ENCODE data around the gene HES2. TPM values are rescaled to one million over a fixed set of nuclear protein-coding genes. Genes with fewer than 3 reads are reported as not detected.
"Not testable (repeated sequence)": the region's sequence is repeated elsewhere in the genome, so short reads cannot be mapped to it uniquely, and the experiment has no call there.

HES2 gene
- total RNA-seq, 1 experiment from 2014 or later, result 1.6 TPM

- no peak for DNase-seq (ENCODE audit: low spot score)
- in situ Hi-C loops (cut with HindIII; ENCODE audit: low sequenced_read_pairs), result no loop called here
Measured at GRCh38 chr1:6397844-6398441, 21.8 kb downstream of the HES2 start.

DNA sequence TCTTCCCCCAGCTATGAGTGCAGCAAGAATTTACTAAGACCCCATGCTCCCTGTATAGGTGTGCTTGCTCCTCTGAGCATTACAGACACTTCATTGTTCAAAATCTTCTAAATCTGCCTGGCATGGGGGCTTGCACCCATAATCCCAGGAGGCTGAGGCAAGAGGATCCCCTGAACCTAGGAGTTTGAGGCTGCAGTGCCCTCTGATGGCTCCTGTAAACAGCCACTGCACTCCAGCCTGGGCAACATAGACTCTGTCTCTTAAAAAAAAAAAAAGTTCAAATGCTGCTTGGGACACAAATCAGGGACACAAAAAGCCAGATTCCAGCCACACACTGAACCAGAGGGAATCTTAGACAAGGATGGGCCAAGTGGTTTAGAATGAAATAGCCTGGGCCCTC is 22.7 kb downstream of the HES2 start:
- in situ Hi-C loops (cut with HindIII; ENCODE audit: low sequenced_read_pairs), result no loop called here
- DNase-seq (ENCODE audit: low spot score), result no peak

DNA sequence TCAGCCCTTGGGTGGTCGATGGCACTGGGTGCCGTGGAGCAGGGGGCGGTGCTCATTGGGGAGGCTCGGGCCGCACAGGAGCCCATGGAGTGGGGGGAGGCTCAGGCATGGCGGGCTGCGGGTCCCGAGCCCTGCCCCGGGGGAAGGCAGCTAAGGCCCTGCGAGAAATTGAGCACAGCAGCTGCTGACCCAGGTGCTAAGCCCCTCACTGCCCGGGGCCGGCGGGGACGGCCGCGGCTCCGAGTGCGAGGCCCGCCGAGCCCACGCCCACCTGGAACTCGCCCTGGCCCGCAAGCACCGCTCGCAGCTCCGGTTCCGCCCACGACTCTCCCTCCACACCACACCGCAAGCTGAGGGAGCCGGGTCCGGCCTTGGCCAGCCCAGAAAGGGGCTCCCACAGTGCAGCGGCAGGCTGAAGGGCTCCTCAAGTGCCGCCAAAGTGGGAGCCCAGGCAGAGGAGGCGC is 23.9 kb downstream of the HES2 start:
- in situ Hi-C loops (cut with HindIII; ENCODE audit: low sequenced_read_pairs); DNase-seq (ENCODE audit: low spot score): not testable (repeated sequence)

DNA sequence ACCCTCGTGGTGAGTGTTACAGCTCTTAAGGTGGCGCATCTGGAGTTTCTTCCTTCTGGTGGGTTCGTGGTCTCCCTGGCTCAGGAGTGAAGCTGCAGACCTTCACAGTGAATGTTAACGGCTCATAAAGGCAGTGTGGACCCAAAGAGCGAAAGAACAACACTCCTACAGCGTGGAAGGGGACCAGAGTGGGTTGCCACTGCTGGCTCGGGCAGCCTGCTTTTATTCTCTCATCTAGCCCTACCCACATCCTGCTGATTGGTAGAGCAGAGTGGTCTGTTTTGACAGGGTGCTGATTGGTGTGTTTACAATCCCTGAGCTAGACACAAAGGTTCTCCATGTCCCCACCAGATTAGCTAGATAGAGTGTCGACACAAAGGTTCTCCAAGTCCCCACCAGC is 24.6 kb downstream of the HES2 start:
- in situ Hi-C loops (cut with HindIII; ENCODE audit: low sequenced_read_pairs), result not testable (repeated sequence)

GRCh38 chr1:6393400-6394187 is 26.1 kb downstream of the HES2 start, which contains the start of gene ACOT7:
Gene ACOT7, minus strand, starts transcription at chr1:6393767. Its CDS starts 368 bp downstream, at chr1:6393399.
- DNase-seq (ENCODE audit: low spot score), result peak; percentile 91
- in situ Hi-C loops (cut with HindIII; ENCODE audit: low sequenced_read_pairs), result no loop called here

More for the DNA sequence above, 24.6 kb downstream of the HES2 start:
- DNase-seq (ENCODE audit: low spot score), result not testable (repeated sequence)

DNA sequence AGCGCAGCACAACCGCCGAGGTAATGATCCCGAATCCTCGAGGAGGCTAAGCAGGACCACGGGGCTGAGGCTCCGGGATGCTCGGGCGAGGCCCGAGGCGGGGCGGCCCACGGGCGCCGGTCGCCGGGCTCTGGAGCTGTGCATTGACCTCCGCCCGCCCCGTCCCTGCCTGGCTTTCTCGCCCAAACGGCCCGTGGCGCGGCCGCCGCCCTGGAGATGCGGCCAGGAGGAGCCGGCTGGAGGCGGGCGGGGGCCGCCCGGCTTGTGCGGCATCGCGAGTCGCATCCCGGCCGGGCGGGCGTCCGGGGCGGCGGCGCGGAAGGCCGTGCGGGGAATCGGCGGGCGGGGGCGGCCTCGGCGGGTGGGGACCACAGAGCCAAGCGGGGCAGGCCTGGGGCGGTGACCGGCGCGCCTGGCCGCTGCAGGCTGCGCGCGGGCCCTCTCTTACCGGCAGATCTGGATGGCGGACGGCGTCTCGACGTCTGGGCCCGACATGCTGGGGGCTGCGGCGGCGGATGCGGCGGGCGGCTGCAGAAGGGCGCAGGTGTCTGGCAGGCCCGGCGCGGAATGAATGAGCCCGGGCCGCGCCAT is 26.8 kb downstream of the HES2 start:
- no peak for DNase-seq (ENCODE audit: low spot score)
- in situ Hi-C loops (cut with HindIII; ENCODE audit: low sequenced_read_pairs), result no loop called here

- in situ Hi-C loops (cut with HindIII; ENCODE audit: low sequenced_read_pairs), result no loop called here
- DNase-seq (ENCODE audit: low spot score), result peak; percentile 55
Measured at GRCh38 chr1:6391951-6392808, 27.5 kb downstream of the HES2 start.

DNA sequence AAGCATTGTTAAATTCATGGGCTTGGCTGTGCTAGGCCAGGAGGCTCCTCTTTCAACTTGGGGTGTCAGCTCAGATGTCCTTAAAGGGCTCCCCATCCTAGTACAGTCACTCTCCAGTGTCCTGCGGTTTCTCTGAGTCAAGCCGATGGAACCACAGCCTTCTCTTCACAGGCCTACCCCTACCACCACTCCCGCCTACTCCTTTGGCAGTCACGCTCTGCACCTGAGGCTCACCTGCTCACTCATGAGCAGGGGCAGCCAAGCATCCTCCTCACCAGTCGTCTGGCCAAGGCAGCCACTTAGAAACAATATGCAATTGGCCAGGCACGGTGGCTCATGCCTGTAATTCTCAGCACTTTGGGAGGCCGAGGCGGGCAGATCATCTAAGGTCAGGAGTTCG is 29.7 kb downstream of the HES2 start:
- no peak for DNase-seq (ENCODE audit: low spot score)
- in situ Hi-C loops (cut with HindIII; ENCODE audit: low sequenced_read_pairs), result no loop called here

DNA sequence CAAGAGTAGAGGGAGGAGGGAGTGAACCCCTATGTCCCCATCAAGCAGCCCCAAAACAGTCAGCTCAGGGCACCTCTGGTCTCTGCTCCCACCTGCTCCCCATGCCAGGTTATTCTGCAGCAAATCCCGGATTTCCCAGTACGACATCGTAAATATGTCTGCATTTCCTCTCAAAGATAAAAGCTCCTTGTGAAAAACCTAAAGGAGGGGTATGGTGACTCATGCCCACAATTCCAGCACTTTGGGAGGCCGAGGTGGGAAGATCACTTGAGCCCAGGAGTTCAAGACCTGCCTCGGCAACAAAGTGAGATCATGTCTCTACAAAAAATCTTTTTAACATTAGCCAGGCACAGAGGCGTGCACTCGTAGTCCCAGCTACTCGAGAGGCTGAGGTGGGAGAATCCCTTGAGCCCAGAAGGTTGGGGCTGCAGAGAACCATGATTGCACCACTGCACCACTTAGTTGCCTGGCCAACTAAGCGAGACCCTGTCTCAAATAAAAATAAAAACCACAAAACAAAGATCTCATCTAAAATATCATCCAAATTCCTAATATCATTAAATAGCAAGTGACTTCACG is 33.3 kb downstream of the HES2 start:
- no peak for DNase-seq (ENCODE audit: low spot score)
- in situ Hi-C loops (cut with HindIII; ENCODE audit: low sequenced_read_pairs), result no loop called here

- DNase-seq (ENCODE audit: low spot score), result peak; percentile 71
- in situ Hi-C loops (cut with HindIII; ENCODE audit: low sequenced_read_pairs), result no loop called here
Measured at GRCh38 chr1:6385488-6386191, 34.1 kb downstream of the HES2 start.

DNA sequence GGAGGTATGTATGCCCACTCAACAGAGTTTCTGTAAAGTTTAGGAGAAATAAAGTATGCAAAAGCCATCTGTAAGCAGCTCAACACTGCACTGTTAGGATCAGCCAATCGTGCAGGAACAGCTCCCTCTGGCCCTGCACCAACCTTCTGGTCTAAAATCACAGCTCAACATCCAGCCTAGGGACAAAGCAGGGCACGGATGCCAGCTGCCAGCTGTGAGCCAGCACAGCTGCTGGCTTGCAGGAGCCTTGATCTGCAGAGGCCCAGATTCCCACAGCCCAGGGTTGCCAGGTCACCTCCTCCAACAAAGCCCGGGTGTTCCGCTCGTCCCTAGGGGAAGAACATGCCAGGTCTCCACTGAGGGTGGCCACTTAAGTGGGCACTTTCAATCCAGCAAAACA is 34.8 kb downstream of the HES2 start:
- DNase-seq (ENCODE audit: low spot score), result peak; percentile 13
- in situ Hi-C loops (cut with HindIII; ENCODE audit: low sequenced_read_pairs), result no loop called here

DNA sequence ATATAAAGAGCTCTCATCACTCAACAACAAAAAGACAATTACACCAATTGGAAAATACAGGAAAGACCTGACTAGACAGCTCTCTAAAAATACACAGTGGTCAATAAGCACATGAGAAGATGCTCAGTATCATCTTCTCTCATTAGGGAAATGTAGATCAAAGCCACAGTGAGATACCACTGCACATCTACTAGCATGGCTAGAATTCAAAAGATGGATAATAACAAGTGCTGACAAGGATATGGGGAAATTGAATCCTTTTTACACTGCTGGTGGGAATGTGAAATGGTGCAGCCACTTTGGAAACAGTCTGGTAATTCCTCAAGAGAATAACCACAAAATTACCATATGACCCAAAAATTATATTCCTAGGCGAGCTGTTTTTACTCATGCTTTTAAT is 35.6 kb downstream of the HES2 start:
- no peak for DNase-seq (ENCODE audit: low spot score)
- in situ Hi-C loops (cut with HindIII; ENCODE audit: low sequenced_read_pairs), result no loop called here

GRCh38 chr1:6380037-6380436 is 39.7 kb downstream of the HES2 start:
- in situ Hi-C loops (cut with HindIII; ENCODE audit: low sequenced_read_pairs), result no loop called here
- no peak for DNase-seq (ENCODE audit: low spot score)

DNA sequence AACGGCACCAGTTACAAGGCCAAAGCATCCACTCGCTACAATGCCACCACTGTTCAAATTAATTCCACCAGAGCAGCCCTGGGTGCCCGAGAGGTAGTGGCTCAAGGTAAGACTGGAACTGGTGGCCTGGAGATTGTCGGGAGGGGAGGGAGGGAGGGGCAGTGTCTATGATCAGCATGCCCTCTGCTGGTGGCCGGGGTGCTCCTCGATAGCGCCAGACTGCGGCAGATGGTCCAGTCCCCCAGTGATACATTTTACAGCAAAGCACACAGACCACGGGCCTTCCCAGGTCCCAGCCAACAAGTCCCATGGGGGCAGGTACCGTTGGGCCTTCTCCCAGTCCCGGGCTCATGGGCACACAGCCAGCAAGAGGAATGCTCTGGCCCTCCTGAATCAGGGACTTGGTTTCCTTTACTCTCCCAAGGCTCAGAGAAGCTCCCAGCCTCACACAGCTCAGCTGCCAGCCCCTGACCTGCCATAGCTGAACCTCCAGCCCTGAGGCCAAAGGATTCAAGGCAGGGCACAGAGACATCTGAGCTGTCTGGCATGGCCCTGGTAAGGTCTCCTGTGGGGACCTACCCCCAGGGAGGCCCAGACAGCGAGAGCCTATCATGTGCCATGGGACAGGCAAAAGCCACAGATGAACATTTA is 41.5 kb downstream of the HES2 start:
- DNase-seq (ENCODE audit: low spot score), result peak; percentile 29
- in situ Hi-C loops (cut with HindIII; ENCODE audit: low sequenced_read_pairs), result no loop called here

DNA sequence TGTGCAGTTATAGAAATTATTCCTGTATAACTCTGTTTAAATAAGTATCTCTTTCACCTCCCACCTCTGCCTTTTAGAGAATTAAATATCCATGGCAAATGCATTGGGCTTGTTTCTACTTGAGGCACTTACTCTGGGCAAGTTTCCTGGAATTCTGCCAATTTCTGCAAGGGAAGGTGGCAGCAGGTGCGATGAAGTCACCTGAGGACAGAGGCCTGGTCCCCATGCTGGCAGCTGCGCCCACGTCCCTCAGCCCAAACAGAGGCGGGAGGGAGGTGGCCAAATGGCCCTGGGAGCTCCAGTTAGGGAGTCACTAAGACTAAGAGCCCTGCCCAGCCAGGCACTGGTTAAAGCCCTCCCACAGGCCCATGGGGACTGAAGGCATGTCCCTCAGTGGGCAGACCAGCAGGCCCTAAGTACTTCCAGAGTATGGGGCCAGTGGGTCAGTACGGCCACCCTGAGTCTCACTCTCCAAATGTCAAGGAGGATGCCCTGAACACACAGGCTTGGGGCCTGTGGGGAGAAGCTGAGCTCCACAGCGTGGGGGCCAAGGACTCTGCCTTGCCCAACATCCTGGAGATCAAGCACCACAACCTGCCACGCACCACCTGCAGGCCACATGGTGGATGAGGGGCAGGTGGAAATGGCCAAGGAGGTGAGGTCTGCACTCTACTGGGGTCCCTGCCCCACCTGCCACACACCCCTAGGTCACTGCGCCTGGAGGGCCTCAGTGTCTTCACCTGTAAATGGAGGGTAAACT is 45.6 kb downstream of the HES2 start:
- DNase-seq (ENCODE audit: low spot score), result no peak
- in situ Hi-C loops (cut with HindIII; ENCODE audit: low sequenced_read_pairs), result no loop called here

GRCh38 chr1:6372236-6372635 is 47.5 kb downstream of the HES2 start:
- DNase-seq (ENCODE audit: low spot score); in situ Hi-C loops (cut with HindIII; ENCODE audit: low sequenced_read_pairs): not testable (repeated sequence)

DNA sequence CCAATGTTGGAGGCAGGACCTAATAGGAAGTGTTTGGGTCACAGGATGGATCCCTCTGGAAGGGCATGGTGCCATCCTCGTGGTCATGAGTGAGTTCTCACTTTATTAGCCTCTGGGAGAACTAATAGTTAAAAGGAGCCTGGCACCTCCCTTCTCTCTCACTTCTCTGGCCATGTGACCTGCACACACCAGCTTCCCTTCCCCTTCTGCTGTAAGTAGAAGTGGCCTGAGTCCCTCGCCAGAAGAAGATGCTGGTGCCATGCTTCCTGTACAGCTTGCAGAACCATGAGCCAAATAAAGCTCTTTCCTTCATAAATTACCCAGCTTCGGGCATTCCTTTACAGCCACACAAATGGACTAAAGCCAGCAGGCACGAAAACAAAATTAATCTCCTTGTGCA is 49.7 kb downstream of the HES2 start:
- DNase-seq (ENCODE audit: low spot score), result no peak
- in situ Hi-C loops (cut with HindIII; ENCODE audit: low sequenced_read_pairs), result no loop called here

Measured in G401 (cell line).